Fibroblast of lung (primary cell): ENCODE measurements around the gene DNAJC27.

Experiments used
- EZH2 ChIP-seq: IDR thresholded peaks from 2 replicates; pipeline ENCODE4 v1.5.1; 2012; ENCODE audit warnings: low read length, control low read depth, mild to moderate bottlenecking; ENCODE audit errors: missing control alignments
- TF ChIP-seq, protein P1 (sequence below), 2 donors: IDR thresholded peaks in 1 of 2; conservative IDR thresholded peaks in 1 of 2; 1 replicate in 1 of 2; 2 replicates in 1 of 2; pipeline ENCODE4 v1.5.1; 2011 to 2012; ENCODE audit warnings: low read length in 2 of 2, control low read depth in 1 of 2, inconsistent platforms in 1 of 2, low read depth in 1 of 2, mild to moderate bottlenecking in 1 of 2

GRCh38 chr2:25014631-25015030 is 42.9 kb upstream of the DNAJC27 start:
- TF ChIP-seq, protein P1, sequence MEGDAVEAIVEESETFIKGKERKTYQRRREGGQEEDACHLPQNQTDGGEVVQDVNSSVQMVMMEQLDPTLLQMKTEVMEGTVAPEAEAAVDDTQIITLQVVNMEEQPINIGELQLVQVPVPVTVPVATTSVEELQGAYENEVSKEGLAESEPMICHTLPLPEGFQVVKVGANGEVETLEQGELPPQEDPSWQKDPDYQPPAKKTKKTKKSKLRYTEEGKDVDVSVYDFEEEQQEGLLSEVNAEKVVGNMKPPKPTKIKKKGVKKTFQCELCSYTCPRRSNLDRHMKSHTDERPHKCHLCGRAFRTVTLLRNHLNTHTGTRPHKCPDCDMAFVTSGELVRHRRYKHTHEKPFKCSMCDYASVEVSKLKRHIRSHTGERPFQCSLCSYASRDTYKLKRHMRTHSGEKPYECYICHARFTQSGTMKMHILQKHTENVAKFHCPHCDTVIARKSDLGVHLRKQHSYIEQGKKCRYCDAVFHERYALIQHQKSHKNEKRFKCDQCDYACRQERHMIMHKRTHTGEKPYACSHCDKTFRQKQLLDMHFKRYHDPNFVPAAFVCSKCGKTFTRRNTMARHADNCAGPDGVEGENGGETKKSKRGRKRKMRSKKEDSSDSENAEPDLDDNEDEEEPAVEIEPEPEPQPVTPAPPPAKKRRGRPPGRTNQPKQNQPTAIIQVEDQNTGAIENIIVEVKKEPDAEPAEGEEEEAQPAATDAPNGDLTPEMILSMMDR (conservative IDR thresholded peaks at IDR 0.05 in 1 of 2, IDR thresholded peaks at IDR 0.05 in 1 of 2; ENCODE audit: low read depth in 1 of 2, low read length in 2 of 2): no peak
- TF ChIP-seq EZH2: no peak
